ENCODE data around the gene ITGA11. TPM values are rescaled to one million over a fixed set of nuclear protein-coding genes. Genes with fewer than 3 reads are reported as not detected.

Gene ITGA11
- total and polyA plus RNA-seq, 2 experiments from 2014 or later: 0.03 to 0.40 TPM

- TF ChIP-seq ZNF462 (CRISPR knock-in tag; IDR thresholded peaks at IDR 0.05): no peak
- no peak for TF ChIP-seq CTCF (conservative IDR thresholded peaks at IDR 0.05; ENCODE audit: low read depth in 2 of 2)
- TF ChIP-seq ZNF331 (CRISPR knock-in tag; IDR thresholded peaks at IDR 0.05; ENCODE audit: low read depth): no peak
Measured at GRCh38 chr15:68364660-68365035, 67.3 kb downstream of the ITGA11 start (continued).

GRCh38 chr15:68364028-68364659 is 67.8 kb downstream of the ITGA11 start:
- H3K4me1 Mint-ChIP-seq: peaks cover 5% of the 10 kb centered on the region
- no peak for ATAC-seq
- H3K4me2 ChIP-seq: no peak overlapping the region
- no peak for TF ChIP-seq ZNF331 (CRISPR knock-in tag; IDR thresholded peaks at IDR 0.05; ENCODE audit: low read depth)
- no peak for TF ChIP-seq NANOG (IDR thresholded peaks at IDR 0.05; ENCODE audit: borderline replicate concordance)
- no peak for TF ChIP-seq ZNF462 (CRISPR knock-in tag; IDR thresholded peaks at IDR 0.05)
- no peak for TF ChIP-seq STAT1 (IDR thresholded peaks at IDR 0.05; ENCODE audit: unreplicated experiment)
- TF ChIP-seq JUNB (IDR thresholded peaks at IDR 0.05; ENCODE audit: unreplicated experiment): no peak
- TF ChIP-seq EZH2phosphoT487 (IDR thresholded peaks at IDR 0.05; ENCODE audit: unreplicated experiment): no peak

More at GRCh38 chr15:68364028-68364659, 67.8 kb downstream of the ITGA11 start:
- Mint-ChIP-seq H3K27me3 (ENCODE audit: insufficient read depth, low read depth, poor library complexity) (peaks cover 9% of the 10 kb centered on the region), H3K4me3 (no peak overlapping the region), H3K36me3 (ENCODE audit: low read depth) (no peaks in the 10 kb centered on the region), H3K9me3 (no peaks in the 10 kb centered on the region), H3K27ac (no peak overlapping the region)
- Histone ChIP-seq H3K27me3 (ENCODE audit: insufficient read depth) (no peaks in the 10 kb centered on the region), H3K4me3 (no peak overlapping the region), H2AFZ (no peak overlapping the region), H3K27ac (ENCODE audit: low read depth) (no peak overlapping the region), H3K4me1 (ENCODE audit: insufficient read depth) (no peaks in the 10 kb centered on the region), H3K9me2 (ENCODE audit: insufficient read depth) (peaks cover 11% of the 10 kb centered on the region; the same call in 1 of the 2 replicates), H3K36me3 (ENCODE audit: insufficient read depth) (no peaks in the 10 kb centered on the region), H3K79me2 (replicated peaks; ENCODE audit: insufficient read depth) (no peaks in the 10 kb centered on the region), H3F3A (replicated peaks; ENCODE audit: low read depth) (no peaks in the 10 kb centered on the region), H4K20me1 (replicated peaks; ENCODE audit: insufficient read depth) (no peaks in the 10 kb centered on the region)
- no peak for DNase-seq (ENCODE audit: low spot score)

Data from GM23338 (cell line).